ENCODE data around the gene FAM13B.

GRCh38 chr5:138022912-138023311, 10.0 kb downstream of the FAM13B start:
- TF ChIP-seq CTCF (conservative IDR thresholded peaks at IDR 0.05; ENCODE audit: low read depth, low read length), result no peak
- no peak for TF ChIP-seq EZH2 (IDR thresholded peaks at IDR 0.05; ENCODE audit: borderline replicate concordance, low read depth, low read length, poor library complexity, severe bottlenecking)

Measured in A673 (cell line).